SK-N-SH (cell line): Measurements from ENCODE around the gene BRD4.

Experiments used
- CTCF ChIP-seq: fragments of 200-600 bp; sonication (generic); IDR thresholded peaks from 2 replicates; pipeline ENCODE4 v1.6.1; 2017; ENCODE audit warnings: antibody characterized with exemption, mild to moderate bottlenecking, moderate library complexity
- EZH2phosphoT487 ChIP-seq: fragments of 200-600 bp; sonication (generic); IDR thresholded peaks from 2 replicates; pipeline ENCODE4 v1.6.1; 2017; ENCODE audit warnings: low read depth, mixed run types, mild to moderate bottlenecking, antibody characterized with exemption, moderate library complexity, borderline replicate concordance
- RFX5 ChIP-seq: IDR thresholded peaks from 2 replicates; pipeline ENCODE4 v1.6.1; 2012; ENCODE audit warnings: mild to moderate bottlenecking, improper control_type of control experiment, low read length
- SIN3A ChIP-seq: IDR thresholded peaks from 2 replicates; pipeline ENCODE4 v1.6.1; 2012; ENCODE audit warnings: low read depth, mild to moderate bottlenecking, low read length, moderate library complexity, borderline replicate concordance
- SMC3 ChIP-seq: IDR thresholded peaks from 2 replicates; pipeline ENCODE4 v1.6.1; 2012; ENCODE audit warnings: low read depth, low read length, improper control_type of control experiment
- TAF1 ChIP-seq: IDR thresholded peaks from 2 replicates; pipeline ENCODE4 v1.6.1; 2012; ENCODE audit warnings: low read depth, mild to moderate bottlenecking, low read length, moderate library complexity, borderline replicate concordance
- TEAD4 ChIP-seq: IDR thresholded peaks from 2 replicates; pipeline ENCODE4 v1.4.0; 2012; ENCODE audit warnings: mild to moderate bottlenecking, borderline replicate concordance; ENCODE audit not compliant: insufficient read depth

GRCh38 chr19:15200553-15201364 lies 131.6 kb downstream of the BRD4 start, which contains the start of gene NOTCH3:
- TF ChIP-seq RFX5 (no peak), CTCF (no peak), SMC3 (no peak), SIN3A (no peak), TEAD4 (no peak), TAF1 (no peak), EZH2phosphoT487 (no peak)
